22Rv1 (cell line): ENCODE results near the gene KIRREL3.
A peak's percentile ranks its signal among the peaks of the same experiment; 100 is the strongest.

Source experiments
- H3K27ac ChIP-seq: fragments of 450-650 bp; 2 replicates; pipeline ENCODE4 v1.5.1; 2017
- CTCF ChIP-seq: fragments of 450-650 bp; IDR thresholded peaks from 2 replicates; pipeline ENCODE4 v1.5.1; 2017; ENCODE audit warnings: mild to moderate bottlenecking
- ZFX ChIP-seq: fragments of 450-650 bp; IDR thresholded peaks from 2 replicates; pipeline ENCODE4 v1.6.1; 2017; ENCODE audit warnings: antibody characterized with exemption, borderline replicate concordance

KIRREL3 gene

GRCh38 chr11:126485021-126485792 is 515.4 kb downstream of the KIRREL3 start:
- TF ChIP-seq ZFX (no peak), CTCF (peak; percentile 20; the same call in 1 of the 2 replicates)
- no peak overlapping the region for H3K27ac ChIP-seq

GRCh38 chr11:126484266-126484665 is 516.3 kb downstream of the KIRREL3 start:
- TF ChIP-seq ZFX, result no peak
- no peak for TF ChIP-seq CTCF
- no peak overlapping the region for H3K27ac ChIP-seq

GRCh38 chr11:126483621-126484195 is 516.9 kb downstream of the KIRREL3 start:
- TF ChIP-seq CTCF (no peak), ZFX (no peak)
- no peak overlapping the region for H3K27ac ChIP-seq

- TF ChIP-seq ZFX, result no peak
- no peak for TF ChIP-seq CTCF
These were observed 517.9 kb downstream of the KIRREL3 start for GRCh38 chr11:126482586-126483108.

DNA sequence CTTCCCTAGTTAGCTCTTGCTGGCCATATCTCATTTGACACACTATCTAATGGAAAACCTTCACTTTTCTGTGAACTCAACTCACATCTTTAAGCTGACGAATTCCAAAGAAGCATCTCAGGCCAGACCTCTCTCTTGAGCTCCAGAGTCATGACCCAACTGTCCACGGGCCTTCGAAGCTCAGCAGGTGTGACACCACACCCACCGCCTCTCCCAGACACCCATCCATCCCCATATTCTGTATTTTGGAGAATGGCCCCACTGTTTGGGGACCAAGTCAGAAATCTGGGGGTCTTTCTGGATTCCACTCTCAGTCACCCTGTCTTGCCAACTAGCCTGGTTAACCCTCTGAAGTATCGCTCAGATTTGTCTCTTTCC is 519.3 kb downstream of the KIRREL3 start:
- no peak for TF ChIP-seq ZFX

More at GRCh38 chr11:126482586-126483108, 517.9 kb downstream of the KIRREL3 start:
- H3K27ac ChIP-seq, result no peak overlapping the region

DNA sequence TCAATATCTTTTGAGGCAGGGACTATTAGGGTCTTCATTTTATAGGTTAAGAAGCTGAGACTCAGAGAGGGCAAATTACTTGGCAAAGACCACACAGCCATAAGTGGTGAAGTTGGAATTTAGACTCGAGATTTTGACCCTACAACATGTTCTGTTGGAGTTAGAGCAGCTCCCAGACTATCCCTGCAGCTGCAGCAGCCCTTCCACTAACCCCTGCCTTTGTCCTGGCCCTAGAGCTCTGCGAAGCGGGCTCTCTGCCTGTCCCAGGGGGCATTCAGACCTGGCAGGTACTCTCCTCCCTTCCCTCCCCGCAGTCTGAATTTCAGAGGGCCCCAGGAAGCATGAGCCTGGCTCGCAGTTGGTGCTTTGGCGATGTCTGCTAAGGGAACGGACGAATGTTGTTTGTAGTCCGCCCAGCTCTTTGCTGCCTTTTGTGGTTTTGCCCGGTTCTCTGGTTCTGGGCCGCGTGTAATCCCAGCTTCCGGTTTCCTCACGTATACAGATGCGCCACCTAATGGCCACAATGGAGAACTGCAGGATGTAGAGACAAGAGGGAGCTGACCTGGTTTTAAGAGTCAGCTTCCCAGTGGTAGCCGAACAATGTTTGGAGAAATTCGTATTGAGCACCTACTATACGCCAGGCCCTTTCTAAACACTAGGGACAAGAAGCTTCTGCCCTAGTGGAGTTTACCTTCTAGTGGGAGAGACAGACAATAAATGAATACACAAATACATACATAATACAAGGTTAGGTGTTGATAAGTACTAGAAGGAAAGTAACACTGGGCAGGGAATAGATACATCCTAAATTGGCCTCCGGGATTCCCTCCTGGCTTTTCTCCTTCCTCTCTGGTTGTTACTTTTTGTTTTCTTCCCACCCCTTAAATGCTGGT is 519.9 kb downstream of the KIRREL3 start:
- TF ChIP-seq CTCF (peak; percentile 92), ZFX (no peak)
- no peak overlapping the region for H3K27ac ChIP-seq

More for the DNA sequence above, 519.3 kb downstream of the KIRREL3 start:
- H3K27ac ChIP-seq, result no peak overlapping the region

DNA sequence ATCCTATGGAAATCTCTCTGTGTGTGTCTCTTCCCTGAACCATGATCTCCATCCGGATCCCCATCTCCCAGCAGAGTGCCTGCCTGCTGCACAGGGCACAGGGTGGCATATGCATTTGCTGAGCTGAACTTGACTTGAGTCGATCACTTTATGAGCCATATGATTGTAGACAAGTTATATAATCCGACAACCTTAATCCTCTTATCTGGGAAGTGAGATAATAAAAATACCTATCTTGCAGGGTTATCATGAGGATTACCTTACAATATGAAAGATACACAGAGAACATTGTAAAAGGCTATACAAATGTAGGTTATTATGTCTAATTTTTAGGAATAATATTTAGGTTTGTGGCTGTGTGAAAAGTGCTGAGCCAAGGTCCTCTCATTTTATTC is 520.6 kb downstream of the KIRREL3 start:
- H3K27ac ChIP-seq, result no peak overlapping the region
- TF ChIP-seq ZFX (no peak), CTCF (no peak)
